Activated gamma-delta T cell treated with anti-CD3 and anti-CD28 coated beads, Interleukin-2, amount 50 U/mL, for 16 hours (primary cell): ENCODE results near the gene ADAMTS17.
"Not testable (repeated sequence)": the region's sequence is repeated elsewhere in the genome, so short reads cannot be mapped to it uniquely, and the experiment has no call there.

ENCODE experiments used
- DNase-seq: peaks from one replicate; pipeline ENCODE4 v3.0.0-alpha.2; 2020; ENCODE audit warnings: low read depth

ADAMTS17 gene

DNA sequence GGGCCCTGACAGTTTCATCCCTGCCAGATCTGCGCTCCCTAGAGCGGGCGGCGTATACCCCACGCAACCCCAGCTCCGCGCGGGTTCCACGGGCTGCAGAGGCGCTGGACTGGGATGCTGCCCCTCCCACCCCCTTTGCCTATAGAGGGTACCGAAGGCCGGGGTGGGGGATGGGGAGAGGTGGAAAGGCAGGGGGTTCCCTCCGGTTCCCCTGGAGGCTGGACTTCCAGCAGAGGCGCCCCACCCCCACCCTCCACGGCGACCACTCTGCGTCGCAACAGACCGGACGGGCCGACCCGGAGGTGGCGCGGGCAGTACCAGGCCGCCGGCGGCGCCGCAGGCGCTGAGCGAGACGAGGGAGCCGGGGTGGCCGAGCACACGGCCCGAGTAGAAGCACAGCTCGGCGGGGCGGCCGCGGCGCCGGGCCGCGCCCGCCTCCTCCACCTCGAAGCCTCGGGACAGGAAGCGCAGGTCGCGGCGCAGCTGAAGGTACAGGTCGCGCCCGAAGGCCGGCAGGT, 995 bp downstream of the ADAMTS17 start:
- no peak for DNase-seq

DNA sequence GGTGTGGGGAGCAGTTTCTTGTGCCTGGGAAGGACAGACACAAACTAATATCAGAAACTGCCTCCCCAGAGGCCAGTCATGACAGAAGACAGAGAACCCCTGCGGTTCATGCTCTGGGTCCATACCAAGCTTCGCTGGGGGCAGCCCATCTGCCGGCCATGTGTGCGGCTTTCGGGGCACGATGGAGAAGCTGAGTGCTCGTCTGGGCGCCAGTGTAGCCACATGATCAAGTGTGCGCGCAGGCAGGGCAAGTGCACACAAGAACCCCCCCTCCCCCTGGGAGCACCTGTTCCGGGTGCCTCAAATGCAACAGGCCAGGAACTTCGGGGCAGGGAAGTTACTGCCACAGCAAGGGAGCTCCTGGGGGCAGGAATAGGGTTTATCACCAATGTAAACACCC, 1.8 kb downstream of the ADAMTS17 start:
- no peak for DNase-seq

DNA sequence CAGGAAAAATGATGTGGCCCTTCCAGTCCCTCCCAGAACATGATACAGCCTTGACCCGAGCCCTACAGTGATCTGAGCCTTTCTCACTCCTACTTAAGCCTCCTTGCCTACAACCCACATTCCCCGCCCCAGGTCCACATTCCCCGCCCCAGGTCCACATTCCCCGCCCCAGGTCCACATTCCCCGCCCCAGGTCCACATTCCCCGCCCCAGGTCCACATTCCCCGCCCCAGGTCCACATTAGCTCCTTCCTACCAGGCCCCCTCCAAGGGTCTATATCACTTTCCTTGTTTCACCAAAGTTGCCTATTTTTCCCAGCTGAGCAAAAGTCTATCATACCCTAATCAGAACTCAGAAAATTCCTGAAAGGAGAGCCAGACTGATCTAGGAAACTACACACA, 2.3 kb downstream of the ADAMTS17 start:
- not testable (repeated sequence) for DNase-seq

DNA sequence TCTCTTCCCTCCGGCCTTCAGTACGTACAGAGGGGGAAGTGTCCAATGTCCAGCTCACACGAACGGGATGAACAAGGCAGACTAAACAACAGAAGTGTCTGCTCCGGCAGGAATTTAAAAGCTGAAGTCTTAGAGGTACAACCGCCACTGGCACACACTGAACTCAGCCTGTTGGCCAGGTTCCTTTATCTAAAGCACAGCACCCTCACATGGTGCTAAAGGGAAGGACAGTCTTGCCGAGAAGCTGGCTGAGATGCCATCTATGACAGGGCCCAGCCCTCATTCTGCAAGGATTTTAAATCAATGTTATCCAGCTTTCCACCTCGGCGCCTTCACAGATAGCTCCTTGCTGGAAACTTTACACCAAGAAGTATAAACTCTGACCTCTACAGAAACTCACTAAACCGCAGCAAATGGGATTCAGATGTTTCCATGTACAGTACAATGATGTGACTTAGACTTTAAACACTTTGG, 2.8 kb downstream of the ADAMTS17 start:
- DNase-seq, result no peak

DNA sequence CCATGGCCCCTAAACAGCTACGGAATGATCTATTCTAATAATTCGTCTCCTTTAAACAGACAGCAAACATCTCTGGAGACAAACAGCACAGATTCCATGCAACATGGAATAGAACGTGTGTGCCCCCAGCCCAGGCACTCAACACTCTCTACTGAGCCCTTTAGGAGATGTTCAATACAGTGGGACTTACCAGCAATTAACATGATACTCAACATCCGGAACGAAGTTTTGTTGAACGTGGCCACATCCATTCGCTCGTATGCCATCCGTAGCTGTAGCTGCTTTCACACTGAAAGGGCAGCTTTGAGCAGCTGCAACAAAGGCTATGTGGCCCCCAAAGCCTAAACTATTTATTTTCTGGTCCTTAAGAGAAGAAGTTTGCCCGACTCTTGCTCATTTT, 3.5 kb downstream of the ADAMTS17 start:
- no peak for DNase-seq

DNA sequence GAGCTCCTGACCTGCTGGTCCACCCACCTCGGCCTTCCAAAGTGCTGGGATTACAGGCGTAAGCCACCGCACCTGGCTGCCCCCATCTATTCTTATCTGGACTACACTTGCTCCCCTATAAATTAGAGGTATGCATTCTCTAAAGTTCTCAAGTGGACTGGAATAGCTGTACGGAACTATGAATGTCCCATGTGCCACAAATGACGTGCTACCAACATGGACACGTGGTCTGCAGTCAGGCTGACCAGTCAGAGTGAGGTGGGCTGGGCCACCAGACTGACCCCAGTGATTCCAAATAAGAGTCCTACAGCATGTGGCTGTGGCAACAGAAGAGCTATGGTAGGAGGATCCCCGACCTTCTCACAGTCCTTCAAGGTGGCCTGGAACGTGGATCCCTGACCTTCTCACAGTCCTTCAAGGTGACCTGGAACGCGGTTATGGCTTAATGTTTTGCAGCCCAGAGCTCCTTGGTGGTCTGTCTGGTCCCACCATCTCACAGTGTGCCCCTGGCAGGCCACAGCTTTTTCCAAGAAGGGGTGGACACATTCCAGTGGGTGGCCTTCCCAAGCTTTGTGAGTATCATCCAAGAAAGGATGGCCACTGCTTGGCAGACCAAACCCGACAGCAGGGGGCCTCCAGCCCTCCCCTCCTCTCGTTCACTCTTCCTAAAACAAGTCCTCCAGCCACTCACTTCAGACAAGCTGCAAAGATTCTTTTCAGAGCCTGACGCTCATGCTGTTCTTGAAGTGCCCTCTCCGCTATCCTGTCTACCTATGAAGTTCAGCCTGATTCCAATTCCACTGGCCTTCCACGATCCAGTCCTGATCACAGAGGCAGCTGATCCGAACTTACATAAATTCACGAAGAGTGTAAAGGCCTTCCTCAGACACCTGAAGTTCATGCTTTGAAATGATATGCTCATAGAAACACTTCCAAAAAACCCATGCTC, 4.4 kb downstream of the ADAMTS17 start:
- no peak for DNase-seq

DNA sequence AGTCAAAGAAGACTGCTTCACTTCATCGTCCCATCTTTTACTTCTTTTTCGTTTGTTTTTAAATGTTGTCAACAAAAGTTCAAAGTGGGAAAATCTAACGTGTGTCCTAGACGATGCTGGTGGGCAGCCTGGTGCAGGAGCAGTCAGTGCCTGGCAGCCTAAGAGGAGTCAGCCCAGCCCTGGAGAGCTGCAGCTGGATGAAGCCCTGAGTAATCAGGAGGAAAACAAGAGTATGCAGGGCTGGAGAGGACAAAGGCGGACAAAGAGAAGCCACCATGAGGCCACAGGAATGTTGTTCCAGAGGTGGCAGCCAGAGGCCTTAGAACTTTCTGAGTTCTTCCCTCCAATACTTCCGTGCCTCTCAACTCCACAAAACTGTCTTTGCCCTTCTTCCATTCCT, 5.7 kb downstream of the ADAMTS17 start:
- no peak for DNase-seq

DNA sequence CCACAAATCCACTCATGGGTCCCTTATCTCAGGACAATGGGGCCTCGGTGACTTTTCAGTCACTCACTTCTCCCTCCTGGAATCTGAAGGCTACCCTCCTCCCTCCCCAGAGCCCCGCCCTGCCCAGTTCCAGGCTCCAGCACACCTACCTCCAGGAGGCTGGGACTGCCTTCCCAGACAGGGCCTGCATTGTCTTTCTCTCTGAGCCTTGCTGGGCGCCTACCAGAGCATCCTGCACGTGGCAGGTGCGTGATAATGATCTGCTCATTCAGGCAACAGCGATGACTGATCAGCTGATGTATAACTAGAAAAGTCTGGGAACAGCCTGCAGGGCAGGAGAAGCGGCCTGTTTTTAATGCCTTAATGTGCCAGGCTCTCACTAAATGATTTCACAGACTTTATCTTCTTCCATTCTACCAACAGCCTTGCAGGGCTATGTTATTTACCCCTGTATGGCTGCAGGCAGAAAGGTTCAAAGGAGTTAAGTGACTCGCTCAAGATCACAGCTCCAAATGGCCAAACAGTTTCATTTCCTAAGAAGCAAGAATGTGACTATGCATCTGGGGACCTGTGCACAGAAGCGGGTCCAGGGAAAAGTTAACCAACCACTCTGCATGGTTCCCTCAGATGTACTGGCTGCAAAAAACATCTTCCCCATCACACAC, 6.3 kb downstream of the ADAMTS17 start:
- DNase-seq, result no peak

DNA sequence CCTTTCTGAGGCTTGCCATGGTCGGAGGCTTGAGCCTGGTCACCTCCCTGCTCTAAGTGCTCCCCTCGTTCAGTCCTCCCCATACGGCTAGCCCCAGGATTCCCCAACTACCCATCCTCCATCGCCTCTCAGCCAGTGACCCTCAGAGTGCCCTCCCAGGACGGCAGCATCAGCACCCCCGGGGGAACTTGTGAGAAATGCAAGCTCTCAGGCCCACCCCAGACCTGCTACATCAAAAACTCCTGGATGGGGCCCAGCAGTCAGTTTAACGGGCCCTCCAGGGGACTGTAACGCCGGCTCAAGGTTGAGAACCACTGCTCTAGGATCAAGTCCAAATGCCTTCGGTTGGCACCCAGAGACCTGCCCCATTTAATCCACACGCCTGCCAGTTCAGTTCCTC, 6.9 kb downstream of the ADAMTS17 start:
- no peak for DNase-seq

DNA sequence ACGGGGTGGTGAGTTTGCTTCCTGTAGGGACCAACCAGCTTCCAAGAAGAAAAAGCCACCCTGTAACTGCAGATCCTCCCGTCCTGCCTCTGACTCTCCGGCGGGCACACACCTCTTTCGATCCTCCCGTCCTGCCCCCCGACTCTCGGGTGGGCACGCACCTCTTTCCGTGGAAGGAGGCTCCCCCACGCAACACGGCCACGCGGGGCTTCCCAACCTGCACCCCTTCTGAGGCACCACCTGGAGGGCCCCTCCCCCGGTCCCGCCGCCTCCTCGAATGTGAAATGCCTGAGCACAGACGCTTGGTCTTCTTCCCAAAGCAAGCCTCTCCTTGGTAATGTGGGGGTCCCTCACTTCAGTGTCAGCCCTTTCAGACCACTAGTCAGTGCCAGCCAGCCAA, 7.3 kb downstream of the ADAMTS17 start:
- no peak for DNase-seq

DNA sequence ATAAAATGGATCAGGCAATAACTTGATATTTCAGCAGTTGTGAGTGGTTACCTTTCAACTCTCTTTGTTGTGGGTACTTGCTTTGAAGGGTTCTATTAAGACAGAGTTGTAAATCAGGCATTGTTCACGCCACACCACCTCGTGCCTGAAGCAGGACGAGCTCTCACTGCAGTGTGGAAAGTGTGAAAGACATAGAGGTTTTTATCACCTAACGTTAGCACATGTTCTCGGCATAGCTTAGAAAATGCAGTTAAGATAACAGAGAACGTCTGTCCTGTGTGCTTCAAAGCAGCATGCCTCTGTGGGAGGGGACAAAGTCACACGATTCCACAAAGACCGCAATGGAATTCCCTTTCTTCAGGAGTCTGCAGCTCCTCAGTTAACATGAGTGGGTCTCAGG, 7.8 kb downstream of the ADAMTS17 start:
- no peak for DNase-seq

DNA sequence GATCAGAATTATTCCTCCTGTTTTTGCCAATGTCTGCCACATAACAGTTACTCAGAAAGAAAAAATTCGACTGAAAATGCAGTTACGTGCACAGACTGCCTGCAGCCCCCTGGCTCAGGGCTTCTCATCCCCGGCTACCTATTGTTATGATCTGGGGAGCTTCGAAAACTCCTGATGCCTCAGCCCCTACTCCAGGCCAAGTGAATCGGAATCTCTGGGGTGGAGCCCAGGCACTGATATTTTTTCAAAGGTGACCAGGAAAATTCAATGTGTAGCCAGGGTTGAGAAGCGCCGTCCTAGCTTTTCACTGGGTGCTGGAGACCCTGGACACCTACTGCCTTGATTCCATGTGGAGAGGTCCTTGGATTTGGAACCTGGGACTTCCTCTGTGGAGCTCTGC, 8.5 kb downstream of the ADAMTS17 start:
- no peak for DNase-seq

DNA sequence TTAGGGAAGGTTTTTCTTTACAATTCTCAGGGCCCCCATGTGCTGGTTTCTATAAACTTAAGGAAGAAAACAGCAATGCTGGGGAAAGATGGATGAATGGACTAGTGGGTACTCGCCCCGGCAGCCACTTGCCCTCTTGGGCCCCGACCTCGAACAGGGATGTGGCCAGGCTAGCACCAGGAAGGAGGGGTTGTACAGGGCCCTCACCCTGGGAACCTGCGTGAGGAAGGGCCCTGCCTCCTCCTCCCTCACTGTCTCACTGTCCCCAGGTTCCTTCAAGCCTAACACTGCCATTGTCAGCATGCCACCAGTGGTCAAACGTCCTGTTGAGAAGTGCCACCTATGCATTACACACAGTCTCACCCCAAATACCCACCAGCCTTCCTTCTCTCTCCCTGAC, 9.1 kb downstream of the ADAMTS17 start:
- DNase-seq, result no peak

DNA sequence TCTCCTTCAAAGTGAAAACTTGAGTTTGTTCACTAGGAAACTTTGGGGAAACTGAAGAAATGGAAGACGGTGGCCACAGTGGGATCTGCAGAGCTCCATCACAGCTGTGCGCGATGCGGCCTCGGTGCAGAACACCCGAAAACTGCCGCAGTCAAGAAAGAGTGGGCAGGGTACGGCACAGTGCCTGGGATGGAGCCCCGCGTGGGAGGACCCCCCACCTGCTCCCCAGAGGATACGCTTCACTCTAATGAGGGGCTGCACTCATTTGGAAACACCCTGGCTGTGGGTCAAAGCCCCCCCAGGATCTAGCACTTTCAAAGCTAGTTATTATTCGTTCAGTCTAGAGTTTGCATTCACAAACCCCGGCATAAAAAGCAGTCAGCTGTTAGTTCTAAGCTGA, 9.5 kb downstream of the ADAMTS17 start:
- DNase-seq, result no peak

DNA sequence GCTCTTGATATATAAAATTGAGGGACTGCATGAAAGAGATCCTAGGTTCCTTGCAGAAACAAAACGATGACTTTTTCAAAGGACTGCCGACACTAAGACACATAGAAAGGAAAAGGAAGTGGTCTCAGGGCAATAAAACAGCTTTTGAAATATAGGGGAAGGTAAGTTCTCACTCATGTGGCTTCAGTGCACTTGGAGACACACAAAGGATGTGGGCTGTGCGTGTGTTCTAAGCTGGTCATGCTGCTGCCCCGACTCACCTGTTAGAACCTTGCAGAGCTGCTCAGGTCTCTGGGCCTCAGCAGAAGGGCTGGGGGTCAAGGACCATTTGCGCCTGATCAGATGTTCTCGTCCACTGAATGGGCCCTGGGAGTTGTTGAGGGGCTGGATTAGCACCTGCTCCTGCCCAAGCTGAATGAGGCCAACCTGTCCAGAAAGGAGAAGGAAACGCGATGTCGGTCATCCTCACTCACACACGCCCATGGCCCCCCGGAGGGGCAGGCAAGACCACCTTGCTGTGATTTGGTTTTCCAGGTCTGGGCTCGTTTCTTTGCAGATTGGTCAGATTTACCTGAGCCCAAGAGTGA, 11.1 kb downstream of the ADAMTS17 start:
- DNase-seq, result no peak

DNA sequence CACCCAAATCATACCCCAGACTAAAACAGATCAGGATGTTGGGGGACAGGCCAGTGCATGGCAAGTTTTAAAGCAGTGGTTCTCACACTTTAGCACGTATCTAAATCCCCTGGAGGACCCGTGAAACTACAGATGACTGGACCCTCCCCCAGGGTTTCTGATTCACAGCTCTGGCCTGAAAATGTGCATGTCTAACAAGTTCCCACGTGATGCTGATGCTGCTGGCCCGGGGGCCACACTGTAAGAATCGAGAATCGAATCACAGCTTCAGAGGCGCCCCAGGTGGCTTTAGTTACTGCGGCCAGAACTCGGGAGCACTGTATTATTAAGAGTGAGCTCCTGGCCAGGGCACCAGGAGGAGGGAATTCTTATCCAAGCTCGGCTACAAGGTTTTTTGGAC, 11.6 kb downstream of the ADAMTS17 start:
- DNase-seq, result no peak

DNA sequence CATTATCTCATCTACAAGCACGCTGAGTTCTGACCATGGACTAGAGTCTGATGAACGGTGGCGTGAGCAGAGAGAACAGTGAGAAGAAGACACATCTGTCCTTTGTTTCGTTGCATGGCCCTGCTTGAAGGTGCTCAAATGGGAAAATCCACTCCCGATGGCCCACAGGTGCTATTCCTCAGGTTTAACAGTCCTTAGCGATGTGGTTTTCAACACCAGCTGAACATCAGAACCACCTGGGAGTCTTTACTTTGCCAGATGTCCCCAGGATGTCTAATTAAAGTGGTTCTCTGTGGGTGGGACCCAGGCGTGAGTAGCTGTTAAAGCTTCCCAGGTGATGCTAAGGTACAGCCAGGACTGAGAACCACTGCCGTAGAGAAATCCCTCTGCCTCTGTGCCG, 13.0 kb downstream of the ADAMTS17 start:
- DNase-seq, result no peak

DNA sequence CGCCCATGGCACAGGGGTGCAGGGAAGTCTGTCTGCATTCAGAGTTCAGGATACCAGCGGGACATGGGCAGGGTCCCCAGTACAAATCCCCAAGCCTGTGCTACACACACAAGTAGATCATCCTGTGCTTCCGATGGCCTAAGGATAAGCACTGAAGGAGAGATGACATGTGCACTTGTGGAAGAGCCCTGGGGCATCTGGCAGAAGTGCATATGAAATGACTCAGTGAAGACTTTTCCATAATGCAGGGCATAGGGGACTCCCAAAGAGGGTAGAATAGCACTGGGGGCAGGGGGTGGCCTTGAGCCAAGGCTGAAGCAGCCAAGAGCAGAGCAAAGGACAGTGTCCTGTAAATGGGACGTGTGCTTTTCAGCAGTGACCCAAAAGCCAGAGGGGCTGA, 22.9 kb downstream of the ADAMTS17 start:
- DNase-seq, result no peak

DNA sequence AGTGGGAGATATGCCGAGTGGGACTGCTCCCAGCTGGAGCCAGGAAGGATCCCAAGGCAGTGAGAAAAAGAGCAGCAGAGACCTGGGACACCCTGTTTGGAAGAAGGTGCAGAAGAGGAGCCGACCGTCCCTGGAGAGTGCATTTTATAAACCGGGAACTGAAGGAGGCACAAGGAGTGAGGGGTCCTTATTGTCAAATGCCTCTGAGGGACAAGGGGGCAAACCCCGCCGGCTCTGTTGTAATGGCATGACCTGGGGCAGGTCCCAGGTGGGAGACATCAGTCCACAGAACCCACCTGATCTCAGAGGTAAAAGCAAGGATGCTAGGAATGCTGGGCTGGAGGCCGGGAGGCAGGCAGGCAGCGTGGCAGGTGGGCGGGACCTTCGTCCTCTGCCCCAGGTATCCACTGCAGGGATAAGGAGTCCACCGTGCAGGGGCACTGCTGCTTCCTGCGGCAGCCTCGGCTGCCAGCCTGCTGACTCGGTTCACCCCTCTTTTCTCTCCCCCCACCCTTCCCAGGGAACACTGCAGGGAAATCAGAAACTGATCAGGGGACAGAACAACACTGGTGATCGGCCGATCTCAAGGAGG, 26.9 kb downstream of the ADAMTS17 start:
- no peak for DNase-seq

DNA sequence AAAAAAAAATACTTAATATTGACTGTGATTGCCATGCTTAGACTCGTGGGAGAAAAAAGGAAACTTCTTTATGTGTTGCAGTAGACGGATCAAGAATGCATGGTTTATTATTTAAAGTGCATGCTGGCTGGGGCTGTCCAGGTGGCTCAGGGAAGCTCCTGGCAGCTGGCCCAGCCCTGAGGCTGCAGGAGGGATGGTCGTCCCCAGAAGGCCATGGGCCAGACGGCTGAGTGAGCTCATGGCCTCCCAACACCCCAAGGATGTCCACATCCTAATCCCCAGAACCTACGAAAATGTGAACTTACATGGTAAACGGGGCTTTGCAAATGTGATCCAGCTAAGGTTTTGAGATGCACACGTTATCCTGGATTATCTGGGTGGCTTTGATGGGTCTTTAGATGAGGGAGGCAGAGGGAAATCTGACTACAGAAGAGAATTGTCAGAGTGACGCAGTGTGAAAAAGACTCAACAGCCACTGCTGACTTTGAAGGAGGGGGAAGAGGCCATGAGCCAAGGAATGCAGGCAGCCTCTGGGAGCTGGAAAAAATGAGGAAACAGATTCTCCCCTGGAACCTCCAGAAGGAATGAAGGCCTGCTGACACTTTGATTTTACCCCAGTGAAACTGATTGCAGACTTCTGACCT, 29.8 kb downstream of the ADAMTS17 start:
- DNase-seq, result no peak

DNA sequence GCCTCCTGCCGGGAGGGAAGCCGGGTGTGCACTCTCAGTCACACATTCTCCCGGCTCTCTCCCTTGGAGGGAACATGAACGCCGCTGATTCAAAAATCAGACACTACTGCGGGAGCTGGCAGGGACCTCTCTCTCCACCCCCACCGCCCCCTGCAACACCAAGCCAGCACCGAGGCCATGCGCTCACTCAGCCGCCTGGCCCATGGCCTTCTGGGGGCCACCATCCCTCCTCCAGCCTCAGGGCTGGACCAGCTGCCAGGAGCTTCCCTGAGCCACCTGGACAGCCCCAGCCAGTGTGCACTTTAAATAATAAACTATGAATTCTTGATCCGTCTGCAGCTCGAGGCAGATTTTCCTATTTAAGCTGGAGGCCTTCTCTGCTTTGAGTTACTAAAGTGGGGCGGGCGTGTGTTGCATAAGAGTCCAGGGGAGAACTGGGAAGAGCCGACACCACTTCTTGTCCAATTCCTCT, 30.6 kb downstream of the ADAMTS17 start:
- no peak for DNase-seq
